Upper lobe of right lung (tissue), 1 donor: ENCODE measurements around the gene TMEM131. TPM values are rescaled to one million over a fixed set of nuclear protein-coding genes. Genes with fewer than 3 reads are reported as not detected.

Experiments
- ATAC-seq: fragments of 200-7000 bp; cut with Tn5 transposase; one replicate; pipeline ENCODE4 v1.9.1; 2020; ENCODE audit warnings: mild to moderate bottlenecking, moderate library complexity
- DNase-seq: peaks from one replicate; pipeline ENCODE4 v3.0.0-alpha.2; 2020
- H3K27ac ChIP-seq: fragments of 200-600 bp; one replicate; pipeline ENCODE4 v1.8.0; 2022
- H3K27me3 ChIP-seq: fragments of 200-600 bp; one replicate; pipeline ENCODE4 v1.8.0; 2022; ENCODE audit warnings: mild to moderate bottlenecking
- H3K36me3 ChIP-seq: fragments of 200-600 bp; one replicate; pipeline ENCODE4 v1.8.0; 2022
- H3K4me1 ChIP-seq: fragments of 200-600 bp; one replicate; pipeline ENCODE4 v1.8.0; 2022
- H3K4me3 ChIP-seq: fragments of 200-600 bp; one replicate; pipeline ENCODE4 v1.8.0; 2022; ENCODE audit warnings: mild to moderate bottlenecking
- H3K9me3 ChIP-seq: fragments of 200-600 bp; one replicate; pipeline ENCODE4 v1.8.0; 2022
- CTCF ChIP-seq: fragments of 200-600 bp; IDR thresholded peaks from one replicate; pipeline ENCODE4 v1.8.0; 2022; ENCODE audit warnings: antibody characterized with exemption
- intact Hi-C: fragments of 100-400 bp; cut with DNase I; formaldehyde crosslinking; loops from one replicate; pipeline ENCODE4 v1.11.0; 2022
- total RNA-seq: library from RNA; stranded (reverse); fragmentation: NEBNext Ultra II Directional; extraction: Animal tissue kit (Norgen Biotek cat#: 25700); gene quantifications from one replicate; pipeline ENCODE4 v1.2.1, GENCODE V29; 2021
- donor health status: DM: no; HTN: yes; CAD: no; lungs with severe emphysema.

TMEM131 gene
- total RNA-seq, 1 donor from 2014 or later = 43.3 TPM

- intact Hi-C loops = no loop called here
These were observed 260.6 kb downstream of the TMEM131 start for GRCh38 chr2:97735161-97735561.

GRCh38 chr2:97734061-97735051 is 261.4 kb downstream of the TMEM131 start:
- intact Hi-C loops = no loop called here
- no peak overlapping the region for H3K4me3 ChIP-seq
- no peak for ATAC-seq

More at GRCh38 chr2:97735161-97735561, 260.6 kb downstream of the TMEM131 start:
- no peaks in the 10 kb centered on the region for H3K27me3 ChIP-seq
- no peaks in the 10 kb centered on the region for H3K36me3 ChIP-seq
- no peak overlapping the region for H3K27ac ChIP-seq
- no peaks in the 10 kb centered on the region for H3K9me3 ChIP-seq
- ATAC-seq (no peak), DNase-seq (peak; percentile 52)
- no peak overlapping the region for H3K4me3 ChIP-seq
- TF ChIP-seq CTCF = no peak
- no peaks in the 10 kb centered on the region for H3K4me1 ChIP-seq

GRCh38 chr2:97733341-97734035 is 262.3 kb downstream of the TMEM131 start:
- Histone ChIP-seq H3K27me3 (no peaks in the 10 kb centered on the region), H3K36me3 (no peaks in the 10 kb centered on the region), H3K4me3 (no peak overlapping the region), H3K9me3 (no peaks in the 10 kb centered on the region), H3K27ac (no peak overlapping the region), H3K4me1 (no peaks in the 10 kb centered on the region)
- TF ChIP-seq CTCF = no peak
- ATAC-seq (no peak), DNase-seq (peak; percentile 52)
- intact Hi-C loops = no loop called here

More at GRCh38 chr2:97734061-97735051, 261.4 kb downstream of the TMEM131 start:
- Histone ChIP-seq H3K36me3 (no peaks in the 10 kb centered on the region), H3K9me3 (no peaks in the 10 kb centered on the region), H3K4me1 (no peaks in the 10 kb centered on the region), H3K27me3 (no peaks in the 10 kb centered on the region), H3K27ac (no peak overlapping the region)
- DNase-seq = peak; percentile 54
- no peak for TF ChIP-seq CTCF

GRCh38 chr2:97732436-97733340 is 263.1 kb downstream of the TMEM131 start:
- no peaks in the 10 kb centered on the region for H3K27me3 ChIP-seq
- H3K4me3 ChIP-seq = no peak overlapping the region
- ATAC-seq = no peak
- intact Hi-C loops = no loop called here
- DNase-seq = peak; percentile 52
- no peaks in the 10 kb centered on the region for H3K9me3 ChIP-seq
- H3K36me3 ChIP-seq = no peaks in the 10 kb centered on the region
- no peak for TF ChIP-seq CTCF
- no peaks in the 10 kb centered on the region for H3K4me1 ChIP-seq
- no peak overlapping the region for H3K27ac ChIP-seq
